ENCODE measurements around the gene USP21. TPM values are rescaled to one million over a fixed set of nuclear protein-coding genes. Genes with fewer than 3 reads are reported as not detected.
A peak's percentile ranks its signal among the peaks of the same experiment; 100 is the strongest.

Gene USP21
- total and polyA plus RNA-seq, 12 donors: 8.8 to 24.0 (median 14.7) TPM

- Histone ChIP-seq H3K27ac (peak overlapping the region in 9 of 10 donors; percentile 86 to 97 (median 95)), H3K27me3 (no peaks in the 10 kb centered on the region), H3K4me3 (peak overlapping the region in 8 of 10 donors; percentile 70 to 100 (median 90)), H3K9me3 (no peaks in the 10 kb centered on the region), H3K36me3 (peaks cover 0 to 56% (median 43%) of the 10 kb centered on the region in 9 donors), H3K4me1 (peaks cover 14 to 70% (median 53%) of the 10 kb centered on the region in 9 donors)
- peak in 7 of 8 donors; percentile 13 to 59 (median 34) for ATAC-seq
- intact Hi-C loops (cut with DNase I): loop anchor here in 3 of 10 donors (1.0 to 5.0 kb wide), 3 partner anchors 9 to 72 kb away; partner anchors contain the start of genes UFC1 (in 1 of the 3) and USF1 (in 1 of the 3)
- DNase-seq: peak; percentile 52 to 58
- TF ChIP-seq, protein P1, sequence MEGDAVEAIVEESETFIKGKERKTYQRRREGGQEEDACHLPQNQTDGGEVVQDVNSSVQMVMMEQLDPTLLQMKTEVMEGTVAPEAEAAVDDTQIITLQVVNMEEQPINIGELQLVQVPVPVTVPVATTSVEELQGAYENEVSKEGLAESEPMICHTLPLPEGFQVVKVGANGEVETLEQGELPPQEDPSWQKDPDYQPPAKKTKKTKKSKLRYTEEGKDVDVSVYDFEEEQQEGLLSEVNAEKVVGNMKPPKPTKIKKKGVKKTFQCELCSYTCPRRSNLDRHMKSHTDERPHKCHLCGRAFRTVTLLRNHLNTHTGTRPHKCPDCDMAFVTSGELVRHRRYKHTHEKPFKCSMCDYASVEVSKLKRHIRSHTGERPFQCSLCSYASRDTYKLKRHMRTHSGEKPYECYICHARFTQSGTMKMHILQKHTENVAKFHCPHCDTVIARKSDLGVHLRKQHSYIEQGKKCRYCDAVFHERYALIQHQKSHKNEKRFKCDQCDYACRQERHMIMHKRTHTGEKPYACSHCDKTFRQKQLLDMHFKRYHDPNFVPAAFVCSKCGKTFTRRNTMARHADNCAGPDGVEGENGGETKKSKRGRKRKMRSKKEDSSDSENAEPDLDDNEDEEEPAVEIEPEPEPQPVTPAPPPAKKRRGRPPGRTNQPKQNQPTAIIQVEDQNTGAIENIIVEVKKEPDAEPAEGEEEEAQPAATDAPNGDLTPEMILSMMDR (IDR thresholded peaks at IDR 0.05): peak in 7 of 9 donors; percentile 14 to 44 (median 34)
- WGBS, 2 donors: 29 to 33% methylated on average over 10 of the region's 10 CpGs
Measured at GRCh38 chr1:161119092-161119903, 40.0 kb upstream of the USP21 start.

DNA sequence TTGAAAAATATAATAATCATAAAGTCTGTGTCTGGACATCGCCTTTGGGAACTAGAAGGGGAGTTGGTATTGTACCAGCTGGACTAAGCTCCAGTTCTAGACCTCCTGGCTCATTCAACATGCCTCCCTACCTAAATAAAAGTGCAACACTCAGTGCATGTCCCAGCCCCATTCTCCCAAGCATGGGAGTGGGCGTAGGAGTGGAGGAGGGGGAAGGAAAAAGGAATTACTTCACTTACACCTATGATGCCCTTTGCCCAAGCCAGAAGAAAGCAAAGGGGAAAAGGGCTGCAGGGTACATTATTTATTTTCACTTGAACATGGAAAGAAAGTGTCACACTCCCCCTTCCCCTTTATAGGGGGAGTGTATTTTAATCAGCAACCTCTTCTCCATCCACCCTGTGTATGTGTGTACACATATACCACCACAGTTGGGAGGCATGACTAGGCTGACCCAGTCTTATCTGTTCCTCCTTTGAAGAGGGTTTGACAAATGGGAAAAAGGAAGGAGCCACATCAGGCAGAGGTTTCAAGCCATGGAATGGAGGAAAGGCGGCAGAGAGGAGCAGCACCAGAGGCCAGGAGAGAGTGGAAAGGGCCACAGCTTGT, 38.2 kb upstream of the USP21 start:
- H3K27me3 ChIP-seq: no peaks in the 10 kb centered on the region
- intact Hi-C loops (cut with DNase I): no loop called here
- no peak overlapping the region for H3K4me3 ChIP-seq
- H3K36me3 ChIP-seq: peaks cover 0 to 65% (median 45%) of the 10 kb centered on the region in 9 donors
- TF ChIP-seq, protein P1 (IDR thresholded peaks at IDR 0.05): no peak
- DNase-seq: no peak
- 93 to 97% methylated on average over 3 of the region's 3 CpGs for WGBS, 2 donors
- no peaks in the 10 kb centered on the region for H3K9me3 ChIP-seq
- peaks cover 14 to 53% (median 36%) of the 10 kb centered on the region in 9 donors for H3K4me1 ChIP-seq
- no peak for ATAC-seq
- peak overlapping the region in 1 of 10 donors; percentile 15 for H3K27ac ChIP-seq

GRCh38 chr1:161121834-161122233, 37.5 kb upstream of the USP21 start:
- Histone ChIP-seq H3K27ac (peak overlapping the region in 1 of 10 donors; percentile 23), H3K9me3 (no peaks in the 10 kb centered on the region), H3K36me3 (peaks cover 0 to 72% (median 52%) of the 10 kb centered on the region in 9 donors), H3K4me3 (no peak overlapping the region), H3K4me1 (peaks cover 13 to 46% (median 30%) of the 10 kb centered on the region in 9 donors), H3K27me3 (no peaks in the 10 kb centered on the region)
- intact Hi-C loops (cut with DNase I): no loop called here
- TF ChIP-seq, protein P1 (IDR thresholded peaks at IDR 0.05): no peak
- WGBS, 2 donors: 70 to 75% methylated on average over 4 of the region's 4 CpGs
- DNase-seq: no peak
- no peak for ATAC-seq

- ATAC-seq: no peak
- TF ChIP-seq, protein P1 (IDR thresholded peaks at IDR 0.05): no peak
- intact Hi-C loops (cut with DNase I): no loop called here
- 83 to 87% methylated on average over 6 of the region's 6 CpGs for WGBS, 2 donors
- no peak for DNase-seq
- H3K4me1 ChIP-seq: peaks cover 10 to 52% (median 33%) of the 10 kb centered on the region in 9 donors
- no peaks in the 10 kb centered on the region for H3K9me3 ChIP-seq
- peaks cover 0 to 84% (median 63%) of the 10 kb centered on the region in 9 donors for H3K36me3 ChIP-seq
- no peak overlapping the region for H3K27ac ChIP-seq
- H3K4me3 ChIP-seq: no peak overlapping the region
- H3K27me3 ChIP-seq: no peaks in the 10 kb centered on the region
Measured at GRCh38 chr1:161122967-161123366, 36.3 kb upstream of the USP21 start.
